Stimulated activated CD4-positive, alpha-beta T cell treated with anti-CD3 and anti-CD28 coated beads, TNF-alpha, amount 100 ng/mL, for 48 hours (primary cell): Measurements from ENCODE around the gene CYP4Z1.
"Not testable (repeated sequence)": the region's sequence is repeated elsewhere in the genome, so short reads cannot be mapped to it uniquely, and the experiment has no call there.

ENCODE experiments used
- DNase-seq, 3 donors: peaks; one replicate each; pipeline ENCODE4 v3.0.0-alpha.2; 2020; ENCODE audit warnings: low read depth in 3 of 3

CYP4Z1 gene

DNA sequence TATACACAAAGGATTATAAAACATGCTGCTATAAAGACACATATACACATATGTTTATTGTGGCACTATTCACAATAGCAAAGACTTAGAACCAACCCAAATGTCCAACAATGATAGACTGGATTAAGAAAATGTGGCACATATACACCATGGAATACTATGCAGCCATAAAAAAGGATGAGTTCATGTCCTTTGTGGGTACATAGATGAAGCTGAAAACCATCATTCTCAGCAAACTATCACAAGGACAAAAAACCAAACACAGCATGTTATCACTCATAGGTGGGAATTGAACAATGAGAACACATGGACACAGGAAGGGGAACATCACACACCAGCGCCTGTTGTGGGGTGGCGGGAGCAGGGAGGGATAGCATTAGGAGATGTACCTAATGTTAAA lies 60.0 kb downstream of the CYP4Z1 start:
- not testable (repeated sequence) for DNase-seq

GRCh38 chr1:47128221-47128620 lies 61.2 kb downstream of the CYP4Z1 start:
- DNase-seq: no peak

- not testable (repeated sequence) for DNase-seq
These were observed 61.8 kb downstream of the CYP4Z1 start for GRCh38 chr1:47128854-47129253.

- not testable (repeated sequence) for DNase-seq
These were observed 62.6 kb downstream of the CYP4Z1 start for GRCh38 chr1:47129489-47130230.

GRCh38 chr1:47132665-47133064 lies 65.6 kb downstream of the CYP4Z1 start:
- not testable (repeated sequence) for DNase-seq

GRCh38 chr1:47137198-47137597 lies 70.2 kb downstream of the CYP4Z1 start, which contains the start of gene CYP4A22:
TSS of gene CYP4A22 (plus strand) at chr1:47137441. CDS start at chr1:47137486, 45 bp downstream.
- no peak for DNase-seq

- no peak for DNase-seq
These were observed 71.0 kb downstream of the CYP4Z1 start for GRCh38 chr1:47137925-47138615.

DNA sequence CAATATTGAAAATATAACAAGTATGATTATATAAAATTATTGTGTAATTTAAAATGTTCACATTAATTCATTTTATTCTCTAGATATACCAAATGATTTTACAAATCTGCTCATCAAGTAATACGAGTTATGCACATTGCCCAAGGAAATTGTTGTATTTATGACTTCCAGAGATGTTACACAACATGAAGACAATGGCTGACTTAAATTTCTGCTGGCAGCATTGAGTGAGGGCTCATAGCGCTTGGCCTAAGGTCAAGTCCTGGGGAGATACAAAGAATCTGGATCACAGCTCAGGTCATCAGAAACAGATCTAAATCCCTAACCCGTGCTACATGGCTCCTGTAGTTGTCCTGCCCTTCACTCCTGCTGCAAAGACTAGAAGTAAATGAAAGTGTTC lies 73.3 kb downstream of the CYP4Z1 start:
- DNase-seq: not testable (repeated sequence)

- not testable (repeated sequence) for DNase-seq
These were observed 76.6 kb downstream of the CYP4Z1 start for GRCh38 chr1:47143654-47144053.

GRCh38 chr1:47146495-47146894 lies 79.5 kb downstream of the CYP4Z1 start:
- DNase-seq: not testable (repeated sequence)

- no peak for DNase-seq
These were observed 80.2 kb downstream of the CYP4Z1 start for GRCh38 chr1:47147047-47147785.

DNA sequence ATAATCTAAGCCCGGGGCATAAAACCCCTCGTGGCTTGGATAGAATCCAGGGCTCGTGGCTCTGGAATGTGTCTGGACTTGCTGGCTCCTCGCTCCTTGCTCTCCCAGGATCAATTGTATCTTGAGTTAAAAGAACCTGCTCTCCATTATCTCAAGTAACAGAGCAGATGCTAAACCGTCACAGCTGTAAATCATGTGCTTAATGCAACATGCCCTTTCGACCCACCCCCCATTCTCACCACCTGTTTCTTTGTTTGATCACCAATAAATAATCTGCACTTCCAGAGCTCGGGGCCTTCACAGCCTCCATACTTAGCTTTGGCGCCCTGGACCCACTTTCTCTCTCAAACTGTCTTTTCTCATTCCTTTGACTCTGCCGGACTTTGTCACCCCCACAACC lies 82.1 kb downstream of the CYP4Z1 start:
- not testable (repeated sequence) for DNase-seq

DNA sequence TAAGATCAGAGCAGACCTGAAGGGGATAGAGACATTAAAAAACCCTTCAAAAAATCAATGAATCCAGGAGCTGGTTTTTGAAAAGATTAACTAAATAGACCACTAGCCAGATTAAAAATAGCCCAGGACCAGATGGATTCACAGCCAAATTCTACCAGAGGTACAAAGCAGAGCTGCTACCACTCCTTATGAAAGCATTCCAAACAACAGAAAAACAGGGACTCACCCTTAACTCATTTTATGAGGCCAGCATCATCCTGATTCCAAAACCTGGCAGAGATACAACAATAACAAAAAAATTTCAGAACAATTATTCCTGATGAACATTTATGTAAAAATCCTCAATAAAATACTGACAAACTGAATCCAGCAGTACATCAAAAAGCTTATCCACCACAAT lies 89.4 kb downstream of the CYP4Z1 start:
- DNase-seq: not testable (repeated sequence)

DNA sequence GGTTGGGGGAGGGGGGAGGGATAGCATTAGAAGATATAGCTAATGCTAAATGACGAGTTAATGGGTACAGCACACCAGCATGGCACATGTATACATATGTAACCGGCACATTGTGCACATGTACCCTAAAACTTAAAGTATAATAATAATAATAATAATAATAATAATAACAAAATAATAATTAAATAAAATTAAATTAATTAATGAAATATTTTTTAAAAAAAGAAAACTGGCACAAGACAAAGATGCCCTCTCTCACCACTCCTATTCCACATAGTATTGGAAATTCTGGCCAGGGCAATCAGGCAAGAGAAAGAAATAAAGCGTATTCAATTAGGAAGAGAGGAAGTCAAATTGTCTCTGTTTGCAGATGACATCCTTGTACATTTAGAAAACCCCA lies 90.9 kb downstream of the CYP4Z1 start:
- DNase-seq: not testable (repeated sequence)

GRCh38 chr1:47160716-47161115 lies 93.7 kb downstream of the CYP4Z1 start:
- no peak for DNase-seq

DNA sequence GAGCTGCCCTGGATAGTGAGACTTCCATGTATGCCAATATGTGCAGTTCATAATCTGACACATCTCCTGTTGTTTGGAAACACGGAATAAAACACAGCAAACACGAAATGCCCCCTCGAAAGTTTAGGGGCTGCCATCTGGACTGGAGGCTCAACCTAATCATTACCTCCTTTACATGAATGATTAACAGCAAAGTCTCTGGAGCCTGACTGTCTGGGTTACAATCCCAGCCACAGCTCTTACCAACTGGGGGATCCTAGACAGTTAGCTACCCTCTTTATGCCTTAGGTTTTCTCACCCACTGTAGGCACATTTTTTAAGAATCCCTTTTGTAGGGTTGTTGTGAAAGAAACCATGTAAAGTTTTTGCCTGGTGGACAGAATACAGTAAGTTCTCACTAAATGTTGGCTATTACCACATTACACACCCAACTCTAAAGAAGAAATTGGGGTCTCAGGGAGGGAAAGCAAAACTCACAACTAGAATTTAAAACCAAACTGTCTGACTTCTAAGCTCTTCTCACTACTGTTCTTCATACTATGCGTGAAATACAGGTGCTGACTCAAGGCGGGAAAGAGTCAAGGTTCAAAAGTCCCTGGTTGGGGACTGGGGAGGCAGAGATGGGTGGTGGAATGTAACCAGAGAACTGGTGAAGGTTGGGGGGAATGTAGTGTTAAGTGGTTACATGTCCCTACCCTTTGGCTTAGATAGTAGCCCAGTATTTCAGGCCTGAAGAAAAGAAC lies 94.4 kb downstream of the CYP4Z1 start:
- no peak for DNase-seq

DNA sequence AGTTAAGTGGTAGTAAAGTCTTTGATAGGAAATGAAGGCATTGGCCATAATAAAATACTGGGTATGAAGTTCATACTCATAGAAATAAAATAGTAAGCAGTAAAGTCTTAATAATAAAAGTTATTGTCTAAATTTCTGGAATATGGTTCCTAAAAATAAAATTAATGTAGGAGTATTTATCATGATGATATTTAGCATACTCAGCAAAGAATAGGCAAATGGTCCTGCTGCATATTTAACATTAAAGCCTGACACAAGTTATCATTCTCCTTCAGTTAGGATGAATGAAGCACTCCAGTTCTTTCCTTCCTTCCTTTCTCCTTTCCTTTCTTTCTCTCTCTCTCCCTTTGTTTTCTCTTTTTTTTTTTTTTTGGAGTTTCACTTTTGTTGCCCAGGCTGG lies 97.5 kb downstream of the CYP4Z1 start:
- no peak for DNase-seq
